PFSK-1 (cell line): ENCODE measurements around the gene HEMGN.

Experiments
- POLR2AphosphoS5 ChIP-seq: IDR thresholded peaks from 2 replicates; pipeline ENCODE4 v1.6.1; 2012; ENCODE audit warnings: low read depth, mild to moderate bottlenecking, control low read depth, low read length, moderate library complexity
- TAF1 ChIP-seq: IDR thresholded peaks from 2 replicates; pipeline ENCODE4 v1.6.1; 2012; ENCODE audit warnings: low read length, control low read depth, borderline replicate concordance; ENCODE audit not compliant: insufficient read depth

- TF ChIP-seq TAF1, result no peak
- TF ChIP-seq POLR2AphosphoS5, result no peak
Measured at GRCh38 chr9:97940233-97940632, 2.3 kb upstream of the HEMGN start.
